GM10847 (cell line): ENCODE results near the gene SSU72.

Experiments used
- POLR2A ChIP-seq: IDR thresholded peaks from 2 replicates; pipeline ENCODE4 v1.6.1; 2011; ENCODE audit not compliant: insufficient read length; ENCODE audit errors: extremely low read depth

The SSU72 gene

GRCh38 chr1:1542766-1543705 lies 31.6 kb downstream of the SSU72 start:
- no peak for TF ChIP-seq POLR2A

GRCh38 chr1:1541956-1542765 lies 32.5 kb downstream of the SSU72 start:
- TF ChIP-seq POLR2A: no peak

- TF ChIP-seq POLR2A: no peak
Observed at GRCh38 chr1:1540818-1541628, 33.6 kb downstream of the SSU72 start.

GRCh38 chr1:1540090-1540817 lies 34.4 kb downstream of the SSU72 start, which contains the start of gene TMEM240:
Gene TMEM240 (minus strand): TSS chr1:1540624. CDS start chr1:1540346, 278 bp downstream.
- no peak for TF ChIP-seq POLR2A

- no peak for TF ChIP-seq POLR2A
Observed at GRCh38 chr1:1539310-1540089, 35.2 kb downstream of the SSU72 start.

GRCh38 chr1:1538989-1539309 lies 35.7 kb downstream of the SSU72 start:
- no peak for TF ChIP-seq POLR2A

GRCh38 chr1:1538334-1538733 lies 36.3 kb downstream of the SSU72 start:
- TF ChIP-seq POLR2A: no peak

- no peak for TF ChIP-seq POLR2A
Observed at GRCh38 chr1:1537626-1538250, 36.9 kb downstream of the SSU72 start.

- no peak for TF ChIP-seq POLR2A
Observed at GRCh38 chr1:1536938-1537546, 37.6 kb downstream of the SSU72 start.

- TF ChIP-seq POLR2A: no peak
Observed at GRCh38 chr1:1536019-1536937, 38.4 kb downstream of the SSU72 start.

GRCh38 chr1:1535201-1536018 lies 39.3 kb downstream of the SSU72 start:
- no peak for TF ChIP-seq POLR2A

- TF ChIP-seq POLR2A: no peak
Observed at GRCh38 chr1:1534401-1535154, 40.1 kb downstream of the SSU72 start.
